HL-60 (cell line): ENCODE data around the gene ABCA1.

Experiments
- DNase-seq, 2 experiments: peaks; one replicate each; pipeline ENCODE4 v3.0.0-alpha.2; 2010 to 2020; ENCODE audit warnings: low read depth in 1 of 2, low spot score in 1 of 2
- H3K27ac ChIP-seq: fragments of 250-450 bp; sonication (Bioruptor Pico); replicated peaks from 2 replicates; pipeline ENCODE4 v1.5.1; 2020; ENCODE audit warnings: mild to moderate bottlenecking, moderate library complexity
- H3K27me3 ChIP-seq: fragments of 250-450 bp; sonication (Bioruptor Pico); 2 replicates; pipeline ENCODE4 v1.5.1; 2021; ENCODE audit warnings: mild to moderate bottlenecking, moderate library complexity; ENCODE audit not compliant: insufficient read depth, poor library complexity, severe bottlenecking
- H3K4me3 ChIP-seq: replicated peaks from 2 replicates; pipeline ENCODE4 v1.5.1; 2011; ENCODE audit warnings: mild to moderate bottlenecking, control low read depth, low read length; ENCODE audit not compliant: insufficient read depth
- CTCF ChIP-seq: IDR thresholded peaks from one replicate; pipeline ENCODE4 v1.5.1; 2011; ENCODE audit warnings: low read length, control low read depth, inconsistent platforms; ENCODE audit not compliant: insufficient read depth
- GABPA ChIP-seq: IDR thresholded peaks from 2 replicates; pipeline ENCODE4 v1.6.1; 2012; ENCODE audit warnings: low read depth
- POLR2AphosphoS5 ChIP-seq: IDR thresholded peaks from 2 replicates; pipeline ENCODE4 v1.6.1; 2012; ENCODE audit warnings: low read depth
- REST ChIP-seq: IDR thresholded peaks from 2 replicates; pipeline ENCODE4 v1.6.1; 2012; ENCODE audit warnings: low read depth; ENCODE audit not compliant: insufficient replicate concordance
- SPI1 ChIP-seq: IDR thresholded peaks from 2 replicates; pipeline ENCODE4 v1.6.1; 2012; ENCODE audit warnings: low read depth, mild to moderate bottlenecking, borderline replicate concordance

ABCA1 gene

GRCh38 chr9:104854613-104855012, 73.3 kb downstream of the ABCA1 start:
- no peak for TF ChIP-seq POLR2AphosphoS5
- no peak for TF ChIP-seq SPI1
- no peak for TF ChIP-seq CTCF
- no peak for TF ChIP-seq REST
- no peak for TF ChIP-seq GABPA

GRCh38 chr9:104853683-104854082, 74.3 kb downstream of the ABCA1 start:
- no peak for DNase-seq
- no peak for TF ChIP-seq REST
- no peak for TF ChIP-seq CTCF
- no peak for TF ChIP-seq GABPA
- TF ChIP-seq SPI1: no peak
- TF ChIP-seq POLR2AphosphoS5: no peak
- H3K27ac ChIP-seq: no peak overlapping the region
- H3K4me3 ChIP-seq: no peak overlapping the region
- H3K27me3 ChIP-seq: no peaks in the 10 kb centered on the region

More at GRCh38 chr9:104854613-104855012, 73.3 kb downstream of the ABCA1 start:
- Histone ChIP-seq H3K4me3 (no peak overlapping the region), H3K27me3 (no peaks in the 10 kb centered on the region), H3K27ac (no peak overlapping the region)
- no peak for DNase-seq

- Histone ChIP-seq H3K27me3 (no peaks in the 10 kb centered on the region), H3K4me3 (no peak overlapping the region), H3K27ac (no peak overlapping the region)
- TF ChIP-seq SPI1 (no peak), POLR2AphosphoS5 (no peak)
- no peak for DNase-seq
Observed at GRCh38 chr9:104853159-104853558, 74.8 kb downstream of the ABCA1 start.

GRCh38 chr9:104851546-104851920, 76.4 kb downstream of the ABCA1 start:
- TF ChIP-seq POLR2AphosphoS5 (no peak), GABPA (no peak), REST (no peak), SPI1 (no peak), CTCF (no peak)
- Histone ChIP-seq H3K27ac (no peak overlapping the region), H3K4me3 (no peak overlapping the region), H3K27me3 (no peaks in the 10 kb centered on the region)
- DNase-seq: no peak
